SK-N-SH (cell line): Measurements from ENCODE around the gene CNOT4.

ENCODE experiments used
- CTCF ChIP-seq: fragments of 200-600 bp; sonication (generic); IDR thresholded peaks from 2 replicates; pipeline ENCODE4 v1.6.1; 2017; ENCODE audit warnings: antibody characterized with exemption, mild to moderate bottlenecking, moderate library complexity
- REST ChIP-seq: IDR thresholded peaks from 2 replicates; pipeline ENCODE4 v1.6.1; 2012; ENCODE audit warnings: mild to moderate bottlenecking, low read depth, low read length, moderate library complexity
- TAF1 ChIP-seq: IDR thresholded peaks from 2 replicates; pipeline ENCODE4 v1.6.1; 2012; ENCODE audit warnings: low read depth, mild to moderate bottlenecking, low read length, moderate library complexity, borderline replicate concordance
- ZBTB33 ChIP-seq: IDR thresholded peaks from 2 replicates; pipeline ENCODE4 v1.4.0; 2012; ENCODE audit warnings: low read depth, borderline replicate concordance

GRCh38 chr7:135459076-135459475 is 50.8 kb downstream of the CNOT4 start:
- TF ChIP-seq CTCF, result no peak
- no peak for TF ChIP-seq TAF1
- no peak for TF ChIP-seq REST
- TF ChIP-seq ZBTB33, result no peak
